Esophagus squamous epithelium (tissue), 5 donors: ENCODE results near the gene DLEC1. TPM values are rescaled to one million over a fixed set of nuclear protein-coding genes. Genes with fewer than 3 reads are reported as not detected.

Experiments
- DNase-seq: peaks from one replicate; lab custom pipeline; 2025; lab: John Stamatoyannopoulos, UW
- H3K27ac ChIP-seq, 4 donors: fragments of 200-600 bp; sonication (generic); one replicate each; pipeline ENCODE4 v1.5.1; 2016 to 2019; ENCODE audit warnings: mild to moderate bottlenecking in 1 of 4
- H3K27me3 ChIP-seq, 4 donors: fragments of 200-600 bp; sonication (generic); 1 replicate in 3 of 4; 2 replicates in 1 of 4; pipeline versions ENCODE4 v1.5.1 to v1.6.0; 2017 to 2021; ENCODE audit warnings: antibody characterized with exemption in 1 of 4
- H3K36me3 ChIP-seq, 3 donors: fragments of 200-600 bp; sonication (generic); one replicate each; pipeline ENCODE4 v1.5.1; 2016 to 2019
- H3K4me1 ChIP-seq, 3 donors: fragments of 200-600 bp; sonication (generic); one replicate each; pipeline ENCODE4 v1.5.1; 2017 to 2019
- H3K4me3 ChIP-seq, 4 donors: fragments of 200-600 bp; sonication (generic); 1 replicate in 3 of 4; 2 replicates in 1 of 4; pipeline ENCODE4 v1.5.1; 2016 to 2019; ENCODE audit warnings: mild to moderate bottlenecking in 2 of 4, moderate library complexity in 1 of 4
- H3K9me3 ChIP-seq, 3 donors: fragments of 200-600 bp; sonication (generic); one replicate each; pipeline ENCODE4 v1.5.1; 2016 to 2019
- POLR2A ChIP-seq, 4 donors: fragments of 450-650 bp; IDR thresholded peaks; one replicate each; pipeline ENCODE4 v1.6.1; 2017; ENCODE audit warnings: antibody characterized with exemption in 4 of 4, mild to moderate bottlenecking in 4 of 4, moderate library complexity in 3 of 4
- WGBS, 2 donors: methylation state at CpG; one replicate each; pipeline ENCODE4 v1.1.5; 2018; 5-methylcytosine and 5-hydroxymethylcytosine counted together
- intact Hi-C: fragments of 100-400 bp; cut with DNase I; formaldehyde crosslinking; loops from one replicate; pipeline ENCODE4 v1.15.0; 2022
- total RNA-seq, 4 donors: library from RNA; depleted of rRNA; stranded (reverse); fragments of >200 nt; gene quantifications; one replicate each; pipeline ENCODE4 v1.1.0, GENCODE V29; 2016
- TF ChIP-seq, protein P1 (sequence below), 6 experiments: fragments of 450-650 bp in 4 of 6; fragments of 200-600 bp in 2 of 6; sonication (generic) in 2 of 6; IDR thresholded peaks; one replicate each; pipeline ENCODE4 v1.5.1; 2016 to 2019; ENCODE audit warnings: antibody characterized with exemption in 6 of 6, mild to moderate bottlenecking in 4 of 6, moderate library complexity in 4 of 6
- donor health status: DM: yes; HTN: yes; CAD: no.

The DLEC1 gene
- total RNA-seq, 4 donors from 2014 or later = 0.19 TPM; not detected in 3

DNA sequence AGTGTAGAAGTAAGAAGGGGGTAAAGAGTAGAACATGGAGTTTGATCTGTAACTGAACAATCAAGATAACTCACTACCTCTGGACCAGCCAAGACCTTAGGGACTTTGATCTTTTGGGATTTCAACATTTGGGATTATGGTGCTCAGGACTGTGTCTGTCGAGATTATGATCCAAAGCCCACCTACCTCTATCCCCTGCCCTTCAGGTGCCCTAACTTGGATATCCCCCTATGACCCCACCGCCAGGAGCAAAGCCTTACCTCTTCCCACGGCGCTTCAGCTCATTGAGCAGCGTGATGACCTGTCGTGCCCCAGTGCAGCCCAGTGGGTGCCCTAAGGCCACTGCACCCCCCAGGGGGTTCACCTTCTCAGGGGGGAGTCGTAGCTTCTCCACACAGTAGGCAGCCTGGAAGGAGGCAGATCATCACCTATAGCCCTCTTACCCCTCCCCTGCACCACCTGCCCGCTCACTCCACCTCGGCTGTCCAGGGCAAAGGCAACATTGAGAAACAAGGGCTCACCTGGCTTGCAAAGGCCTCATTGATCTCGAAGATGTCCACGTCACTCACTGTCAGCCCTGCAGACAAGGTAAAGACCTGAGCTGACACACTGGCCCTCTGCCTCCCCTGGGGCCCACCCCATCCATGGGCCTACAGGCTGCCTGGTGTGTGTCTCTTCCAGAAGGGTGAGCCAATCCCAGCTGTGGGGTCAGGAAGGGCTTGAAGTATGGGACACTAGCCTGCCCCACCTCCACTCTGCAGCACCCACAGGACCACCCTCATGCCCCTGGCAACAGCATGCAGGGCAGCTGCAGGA, 86.5 kb downstream of the DLEC1 start:
- H3K4me1 ChIP-seq = peaks cover 0 to 5% (median 0%) of the 10 kb centered on the region in 3 donors
- WGBS, 2 donors = 88% methylated on average over 4 to 9 of the region's 11 CpGs
- H3K36me3 ChIP-seq = peaks cover 45 to 100% (median 68%) of the 10 kb centered on the region in 3 donors
- no peak for TF ChIP-seq POLR2A (IDR thresholded peaks at IDR 0.05)
- TF ChIP-seq, protein P1, sequence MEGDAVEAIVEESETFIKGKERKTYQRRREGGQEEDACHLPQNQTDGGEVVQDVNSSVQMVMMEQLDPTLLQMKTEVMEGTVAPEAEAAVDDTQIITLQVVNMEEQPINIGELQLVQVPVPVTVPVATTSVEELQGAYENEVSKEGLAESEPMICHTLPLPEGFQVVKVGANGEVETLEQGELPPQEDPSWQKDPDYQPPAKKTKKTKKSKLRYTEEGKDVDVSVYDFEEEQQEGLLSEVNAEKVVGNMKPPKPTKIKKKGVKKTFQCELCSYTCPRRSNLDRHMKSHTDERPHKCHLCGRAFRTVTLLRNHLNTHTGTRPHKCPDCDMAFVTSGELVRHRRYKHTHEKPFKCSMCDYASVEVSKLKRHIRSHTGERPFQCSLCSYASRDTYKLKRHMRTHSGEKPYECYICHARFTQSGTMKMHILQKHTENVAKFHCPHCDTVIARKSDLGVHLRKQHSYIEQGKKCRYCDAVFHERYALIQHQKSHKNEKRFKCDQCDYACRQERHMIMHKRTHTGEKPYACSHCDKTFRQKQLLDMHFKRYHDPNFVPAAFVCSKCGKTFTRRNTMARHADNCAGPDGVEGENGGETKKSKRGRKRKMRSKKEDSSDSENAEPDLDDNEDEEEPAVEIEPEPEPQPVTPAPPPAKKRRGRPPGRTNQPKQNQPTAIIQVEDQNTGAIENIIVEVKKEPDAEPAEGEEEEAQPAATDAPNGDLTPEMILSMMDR (IDR thresholded peaks at IDR 0.05) = no peak
- no peak overlapping the region for H3K4me3 ChIP-seq
- H3K9me3 ChIP-seq = no peaks in the 10 kb centered on the region
- intact Hi-C loops = no loop called here
- DNase-seq = no peak
- no peak overlapping the region for H3K27ac ChIP-seq
- no peaks in the 10 kb centered on the region for H3K27me3 ChIP-seq

DNA sequence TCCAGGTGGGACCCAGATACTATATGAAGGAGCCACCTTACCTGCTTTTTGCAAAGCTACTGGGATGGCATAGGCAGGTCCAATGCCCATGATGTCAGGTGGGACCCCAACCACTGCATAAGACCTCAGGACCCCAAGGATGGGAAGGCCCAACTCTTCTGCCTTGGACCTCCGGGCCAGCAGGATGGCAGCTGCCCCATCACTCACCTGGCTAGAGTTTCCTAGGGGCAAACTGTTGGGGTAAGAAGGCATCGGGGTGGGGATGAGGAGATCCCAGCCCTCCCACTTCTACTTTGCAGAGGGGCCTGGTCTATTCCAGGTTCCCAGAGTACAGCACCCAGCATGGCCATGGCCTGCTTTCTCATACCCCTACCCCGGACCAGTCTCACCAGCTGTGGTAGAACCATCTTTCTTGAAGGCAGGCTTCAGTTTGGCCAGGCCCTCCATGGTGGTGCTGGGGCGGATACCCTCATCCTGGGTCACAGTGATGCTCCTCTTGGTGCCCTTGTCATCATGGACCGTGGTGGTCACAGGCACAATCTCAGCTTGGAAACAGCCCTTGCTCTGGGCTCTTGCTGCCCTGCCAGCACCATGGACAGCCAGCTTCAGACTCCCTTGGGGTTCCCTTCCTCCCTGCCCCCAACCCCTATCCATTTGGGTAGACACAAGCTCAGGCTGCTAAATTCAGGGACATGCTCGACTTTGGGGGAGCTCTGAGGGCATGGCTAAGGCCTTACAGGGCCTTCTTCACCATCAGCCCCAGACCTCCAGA, 87.3 kb downstream of the DLEC1 start:
- no peaks in the 10 kb centered on the region for H3K9me3 ChIP-seq
- DNase-seq = no peak
- peaks cover 41 to 100% (median 62%) of the 10 kb centered on the region in 3 donors for H3K36me3 ChIP-seq
- H3K4me1 ChIP-seq = peaks cover 0 to 5% (median 0%) of the 10 kb centered on the region in 3 donors
- intact Hi-C loops = no loop called here
- no peaks in the 10 kb centered on the region for H3K27me3 ChIP-seq
- TF ChIP-seq, protein P1 (IDR thresholded peaks at IDR 0.05) = no peak
- no peak for TF ChIP-seq POLR2A (IDR thresholded peaks at IDR 0.05)
- 93% methylated on average over 3 to 4 of the region's 6 CpGs for WGBS, 2 donors
- no peak overlapping the region for H3K4me3 ChIP-seq
- H3K27ac ChIP-seq = no peak overlapping the region

DNA sequence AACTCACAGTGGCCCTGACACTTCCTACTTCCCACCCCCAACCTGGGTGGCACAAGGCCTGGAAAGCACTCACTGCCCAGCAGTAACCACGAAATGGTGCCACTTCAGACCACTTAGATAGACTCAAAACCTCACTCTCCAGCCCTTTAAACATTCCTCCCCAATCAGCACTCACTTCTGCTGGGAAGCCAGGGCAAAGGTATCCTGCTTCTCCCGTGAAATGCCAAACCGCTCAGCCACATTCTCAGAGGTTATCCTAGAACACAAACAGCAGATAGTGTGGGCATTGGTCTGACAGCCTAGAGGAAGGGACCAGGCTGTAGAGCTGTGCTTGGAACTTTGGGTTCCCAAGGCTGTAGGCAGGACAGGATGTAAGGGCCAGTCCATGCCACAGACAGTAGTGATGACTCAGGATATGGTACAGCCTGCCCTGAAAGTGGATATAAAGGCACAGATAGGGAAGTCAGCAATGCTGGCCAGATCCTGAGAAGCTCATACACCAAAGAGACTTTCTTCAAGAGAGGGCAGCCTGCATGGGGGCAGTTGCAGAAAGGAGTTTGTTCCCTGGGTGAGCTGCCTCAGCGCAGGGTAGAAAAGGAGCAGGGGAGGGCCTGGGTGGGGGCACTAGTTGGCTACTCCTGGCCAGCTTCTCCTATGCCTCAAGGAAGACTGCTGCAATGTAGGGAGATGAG, 88.7 kb downstream of the DLEC1 start:
- Histone ChIP-seq H3K4me1 (peaks cover 0 to 8% (median 0%) of the 10 kb centered on the region in 3 donors), H3K36me3 (peaks cover 34 to 100% (median 57%) of the 10 kb centered on the region in 3 donors), H3K27me3 (no peaks in the 10 kb centered on the region), H3K27ac (no peak overlapping the region), H3K4me3 (no peak overlapping the region), H3K9me3 (no peaks in the 10 kb centered on the region)
- TF ChIP-seq POLR2A (IDR thresholded peaks at IDR 0.05) = no peak
- TF ChIP-seq, protein P1 (IDR thresholded peaks at IDR 0.05) = no peak
- DNase-seq = no peak
- intact Hi-C loops = no loop called here
- 80 to 97% methylated on average over 3 to 4 of the region's 4 CpGs for WGBS, 2 donors

DNA sequence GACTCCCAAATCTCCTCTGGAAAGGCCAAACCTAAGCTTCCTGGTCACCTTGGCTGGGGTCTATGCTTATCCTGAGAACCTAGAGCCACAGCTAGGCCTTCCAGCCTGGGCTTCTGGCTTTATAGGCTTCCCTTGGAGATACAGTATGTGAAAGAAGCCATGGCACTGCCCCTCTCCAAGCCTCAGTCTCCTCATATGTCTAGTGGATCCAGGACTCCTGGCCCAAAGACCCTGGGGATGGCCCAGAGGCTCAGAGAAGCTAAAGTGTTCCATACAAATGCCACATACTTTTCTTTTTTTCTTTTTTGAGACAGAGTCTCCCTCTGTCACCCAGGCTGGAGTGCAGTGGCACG, 89.3 kb downstream of the DLEC1 start:
- intact Hi-C loops = no loop called here
- no peak for TF ChIP-seq POLR2A (IDR thresholded peaks at IDR 0.05)
- TF ChIP-seq, protein P1 (IDR thresholded peaks at IDR 0.05) = no peak
- H3K27ac ChIP-seq = no peak overlapping the region
- no peaks in the 10 kb centered on the region for H3K9me3 ChIP-seq
- no peaks in the 10 kb centered on the region for H3K27me3 ChIP-seq
- H3K4me3 ChIP-seq = no peak overlapping the region
- 100% methylated on average over 1 of the region's 1 CpG; no CpG with 5 or more reads in 1 of the 2 donors for WGBS, 2 donors
- H3K4me1 ChIP-seq = peaks cover 3 to 13% (median 5%) of the 10 kb centered on the region in 3 donors
- peaks cover 30 to 100% (median 56%) of the 10 kb centered on the region in 3 donors for H3K36me3 ChIP-seq
- DNase-seq = no peak
